IPS-NIHi7 (cell line): ENCODE measurements around the gene KLHL33.

Experiments
- DNase-seq: peaks from one replicate; pipeline ENCODE4 v3.0.0; 2012; ENCODE audit warnings: mixed read lengths; ENCODE audit errors: extremely low spot score

KLHL33 gene

DNA sequence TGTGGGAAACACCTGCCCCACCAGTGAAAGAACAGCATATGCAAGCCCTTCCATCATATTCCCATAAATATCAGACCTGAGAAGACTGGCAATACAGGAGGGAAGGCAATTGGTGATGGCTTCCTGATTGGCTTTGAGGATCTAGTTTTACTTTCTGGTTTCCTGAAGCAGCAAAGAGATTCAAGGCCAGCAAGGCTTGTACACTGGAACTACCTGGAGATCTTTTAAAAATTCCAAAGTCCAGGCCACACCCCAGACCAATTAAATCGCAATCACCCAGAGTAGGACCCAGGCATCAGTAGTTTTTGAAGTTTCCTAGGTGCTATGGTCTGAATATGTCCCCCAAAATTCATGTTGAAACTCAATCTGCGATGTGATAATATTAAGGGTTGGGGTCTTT lies 19.7 kb downstream of the KLHL33 start:
- no peak for DNase-seq

DNA sequence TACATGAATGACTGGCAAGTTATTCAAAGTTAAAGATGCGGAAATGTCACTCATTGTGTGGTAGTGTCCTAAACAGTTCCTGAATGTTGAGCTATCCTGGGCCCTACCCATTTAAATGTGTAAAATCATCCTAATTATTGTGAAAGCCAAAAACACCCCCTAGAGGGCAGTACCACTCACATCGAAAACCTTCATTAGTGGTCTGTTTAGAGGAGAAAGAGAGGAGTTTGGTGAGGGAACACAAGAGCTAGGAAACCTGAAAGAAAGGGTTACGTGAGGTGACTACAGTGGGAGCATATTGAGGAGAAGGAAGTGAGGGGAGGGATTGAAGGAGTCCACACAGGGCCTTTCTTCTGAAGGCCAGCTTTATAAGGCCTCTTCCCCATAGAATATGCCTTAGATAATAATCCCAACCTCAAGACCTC lies 20.2 kb downstream of the KLHL33 start:
- peak; percentile 57 for DNase-seq

DNA sequence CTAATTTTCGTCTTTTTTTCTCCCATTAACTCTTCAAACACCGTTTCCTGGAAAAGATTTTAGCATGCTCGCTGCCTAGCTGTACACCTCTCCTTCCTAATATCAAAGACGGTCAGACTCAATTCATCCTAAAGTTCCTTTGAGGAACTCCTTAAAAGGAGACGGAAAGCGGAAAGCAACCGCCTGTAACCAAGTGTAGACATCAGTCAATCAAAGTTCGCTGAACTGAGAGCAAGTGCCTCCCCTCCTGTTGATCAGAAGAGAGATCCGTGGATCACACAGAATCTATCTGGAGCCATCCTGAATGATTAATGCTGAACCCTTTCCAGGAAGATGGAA lies 22.3 kb downstream of the KLHL33 start:
- DNase-seq, result no peak

DNA sequence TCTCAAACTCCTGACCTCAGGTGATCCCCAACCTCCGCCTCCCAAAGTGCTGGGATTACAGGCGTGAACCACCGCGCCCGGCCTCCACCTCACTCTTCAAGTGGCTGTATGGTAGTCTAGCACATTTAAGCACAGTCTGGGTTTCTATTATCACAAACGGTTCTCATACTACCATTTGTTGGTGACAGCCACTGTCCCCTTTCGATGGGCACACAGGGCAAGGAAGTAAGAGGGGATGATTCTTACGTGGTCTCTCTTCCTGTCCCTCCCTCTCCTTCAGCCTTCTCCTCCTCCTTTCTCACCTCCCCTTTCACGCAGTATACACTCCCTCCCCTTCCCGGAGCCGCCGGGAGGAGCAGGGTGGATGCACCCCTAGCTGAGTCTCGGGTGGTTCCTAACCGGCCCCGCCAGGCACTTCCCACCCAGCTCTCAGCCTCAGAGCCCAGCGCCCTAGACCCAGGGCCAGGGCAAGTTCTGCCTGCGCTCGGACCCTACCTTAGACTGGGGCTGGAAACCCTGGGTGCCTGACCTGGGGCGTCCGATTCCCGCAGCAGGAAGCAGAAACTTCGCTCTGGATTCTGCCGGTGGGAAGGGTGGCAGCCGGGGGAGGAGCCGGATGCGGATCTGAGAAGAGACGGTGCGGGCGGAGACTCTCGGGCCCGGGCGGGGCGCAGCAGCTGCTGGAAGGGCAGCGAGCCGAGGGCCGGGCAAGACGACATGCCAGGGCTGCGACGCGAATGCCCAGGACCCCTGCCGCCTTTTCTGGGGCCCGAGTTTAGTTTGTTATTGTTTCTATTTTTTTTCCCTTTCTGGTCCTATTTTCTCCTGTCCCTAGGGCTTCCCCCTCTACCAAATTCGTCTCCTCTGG lies 22.9 kb downstream of the KLHL33 start, which contains the start of gene TEP1:
TSS of gene TEP1 (minus strand) at position 626 of the 868 bp plus-strand sequence. CDS start 5,062 bp downstream, outside the sequence.
- peak; percentile 86 for DNase-seq

DNA sequence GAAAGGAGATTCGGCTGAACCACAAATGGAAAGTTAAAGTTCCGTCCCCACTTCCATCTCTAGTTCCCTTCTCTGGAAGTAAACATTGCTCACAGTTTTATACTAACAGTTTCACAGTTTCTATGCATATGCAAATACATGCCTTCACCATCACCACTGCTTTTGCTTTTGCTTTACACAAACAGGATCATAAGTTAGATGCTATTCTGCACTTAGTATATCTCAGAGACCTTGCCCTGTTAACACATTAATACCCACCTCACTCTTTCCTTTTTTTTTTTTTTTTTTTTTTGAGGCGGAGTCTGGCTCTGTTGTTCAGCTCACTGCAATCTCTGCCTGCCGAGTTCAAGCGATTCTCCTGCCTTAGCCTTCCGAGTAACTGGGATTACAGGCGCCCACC lies 23.6 kb downstream of the KLHL33 start:
- DNase-seq, result no peak

DNA sequence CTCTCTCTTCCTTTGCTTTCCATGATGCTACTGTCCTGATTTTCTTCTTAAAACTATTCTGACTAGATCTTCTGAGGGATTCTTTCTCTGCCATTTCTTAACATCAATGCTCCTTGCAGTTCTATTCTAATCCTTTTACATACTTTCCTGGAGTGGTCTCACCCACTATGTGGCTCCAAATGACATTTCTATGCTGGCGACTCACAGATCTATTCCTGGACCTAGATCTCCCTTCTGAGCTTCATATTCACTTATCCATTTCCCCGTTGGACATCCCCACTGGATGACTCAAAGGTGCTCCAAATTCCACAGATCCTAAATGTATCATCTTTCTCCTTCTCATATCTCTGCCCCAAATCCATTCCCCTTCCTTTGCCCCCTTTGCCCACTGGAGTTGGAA lies 26.7 kb downstream of the KLHL33 start:
- no peak for DNase-seq

DNA sequence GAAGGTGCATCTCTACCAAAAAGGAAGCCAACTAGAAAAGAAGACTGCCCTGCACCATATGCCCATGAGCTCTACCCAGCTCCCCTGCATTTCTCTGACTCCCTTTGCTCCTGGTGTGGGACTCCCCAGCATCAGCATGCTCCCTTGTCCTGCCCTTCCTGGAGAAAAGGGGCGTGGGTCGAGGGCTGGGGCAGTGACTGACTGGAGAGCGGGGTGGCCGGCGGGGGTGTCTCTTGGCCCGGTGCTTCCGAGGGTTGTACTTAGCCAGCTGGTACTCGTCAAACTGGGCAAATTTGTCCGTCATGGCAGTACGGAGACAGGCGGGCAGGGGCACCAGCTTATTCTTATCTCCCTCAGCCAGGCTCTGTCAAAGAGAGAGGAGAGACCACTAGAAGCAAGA lies 32.4 kb downstream of the KLHL33 start:
- DNase-seq, result no peak

DNA sequence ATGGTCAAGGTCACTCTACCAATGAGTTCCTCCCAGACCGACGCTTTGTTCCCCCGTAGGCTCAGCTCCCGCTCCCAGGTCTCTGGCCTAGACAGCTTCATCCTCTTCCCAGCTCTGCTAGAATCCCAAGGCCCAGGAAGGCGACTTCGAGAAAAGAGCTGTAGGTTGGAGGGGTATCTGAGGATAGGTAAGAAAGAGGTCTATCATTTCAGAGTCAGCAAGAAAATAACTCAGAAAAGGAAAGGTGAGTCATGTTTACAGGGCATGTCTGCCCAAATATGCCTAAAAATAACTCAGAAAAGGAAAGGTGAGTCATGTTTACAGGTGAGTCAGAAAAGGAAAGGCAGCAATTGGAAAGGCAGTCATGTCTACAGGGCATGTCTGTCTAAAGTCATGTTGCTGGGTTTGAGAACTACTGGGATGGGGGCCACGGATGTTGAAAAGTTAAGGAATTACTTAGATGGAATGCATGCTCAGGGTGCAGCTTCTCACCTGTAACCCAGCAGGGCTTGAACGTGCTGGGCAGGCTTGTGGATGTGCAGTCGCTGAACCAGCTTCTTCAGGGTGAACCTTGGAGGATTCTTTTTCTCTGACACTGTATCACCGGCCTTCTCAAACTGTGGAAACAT lies 34.9 kb downstream of the KLHL33 start:
- DNase-seq, result no peak

DNA sequence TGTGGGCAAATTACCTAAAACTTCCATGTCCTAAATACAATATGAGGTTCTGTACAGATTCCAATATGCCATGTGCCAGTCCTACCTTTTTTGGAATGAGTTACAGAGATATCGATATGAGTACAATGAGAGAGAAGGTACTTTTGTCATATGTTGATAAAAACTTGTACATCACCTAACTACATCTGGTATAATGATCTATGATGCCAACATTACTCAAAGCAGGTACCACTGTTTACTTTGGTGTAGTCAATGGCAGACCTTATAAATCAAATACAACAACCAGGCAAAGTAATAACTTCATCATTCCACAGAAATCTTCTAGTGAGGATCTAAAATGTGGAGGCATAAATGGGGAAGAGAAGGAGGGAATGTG lies 35.4 kb downstream of the KLHL33 start:
- no peak for DNase-seq

DNA sequence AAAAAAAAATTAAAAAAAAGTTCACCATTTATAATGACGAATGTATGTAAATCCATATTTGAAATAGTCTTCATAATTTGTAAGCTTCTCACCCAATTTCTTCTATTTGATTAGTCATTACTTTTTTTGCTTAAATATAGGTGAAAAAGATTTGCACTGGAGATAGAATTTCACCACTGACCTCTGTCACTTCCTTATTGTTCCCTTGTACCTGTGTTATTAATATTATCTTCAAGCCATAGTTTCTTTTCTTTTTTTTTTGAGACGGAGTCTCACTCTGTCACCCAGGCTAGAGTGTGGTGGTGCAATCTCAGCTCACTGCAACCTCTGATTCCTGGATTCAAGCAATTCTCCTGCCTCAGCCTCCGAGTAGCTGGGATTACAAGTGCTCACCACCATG lies 38.5 kb downstream of the KLHL33 start:
- DNase-seq, result no peak

DNA sequence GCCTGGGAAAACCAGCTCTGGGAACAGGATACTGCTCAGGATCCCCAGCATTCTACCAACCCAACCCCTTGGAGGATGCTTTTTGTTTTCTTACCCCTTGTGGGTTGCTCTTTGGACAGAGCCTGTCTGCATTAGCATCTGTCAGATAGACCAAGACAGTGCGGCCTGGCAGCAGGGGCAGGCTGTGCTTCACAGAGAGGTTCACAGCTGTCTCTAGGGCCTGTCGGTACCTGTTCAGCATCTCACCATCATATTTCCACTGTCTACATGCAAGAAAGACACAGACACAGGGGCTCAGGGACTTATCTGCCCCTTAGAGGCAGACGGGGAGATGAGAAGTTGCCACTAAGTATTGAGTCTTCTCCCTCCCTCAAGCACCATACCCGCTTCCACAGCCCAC lies 44.5 kb downstream of the KLHL33 start:
- DNase-seq, result no peak

DNA sequence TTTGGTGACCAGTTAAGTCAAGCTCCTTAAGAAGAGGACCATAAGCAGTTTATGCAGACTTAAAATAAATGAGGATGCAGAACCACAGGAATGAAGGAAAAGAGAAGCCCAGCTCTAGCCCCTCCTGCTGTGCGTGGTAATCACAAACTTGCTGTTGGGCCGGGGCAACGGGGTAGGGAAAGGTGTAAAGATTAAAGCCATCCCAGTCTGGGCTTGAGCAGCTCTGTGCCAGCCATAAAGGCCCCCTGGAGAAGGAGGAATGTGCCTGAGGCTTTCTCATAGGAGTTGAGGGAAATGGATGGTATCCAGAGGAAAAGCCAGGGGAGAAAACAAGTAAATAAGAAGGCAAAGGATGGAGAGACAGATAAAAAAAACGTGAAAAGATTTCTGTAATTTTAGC lies 47.8 kb downstream of the KLHL33 start:
- peak; percentile 74 for DNase-seq

DNA sequence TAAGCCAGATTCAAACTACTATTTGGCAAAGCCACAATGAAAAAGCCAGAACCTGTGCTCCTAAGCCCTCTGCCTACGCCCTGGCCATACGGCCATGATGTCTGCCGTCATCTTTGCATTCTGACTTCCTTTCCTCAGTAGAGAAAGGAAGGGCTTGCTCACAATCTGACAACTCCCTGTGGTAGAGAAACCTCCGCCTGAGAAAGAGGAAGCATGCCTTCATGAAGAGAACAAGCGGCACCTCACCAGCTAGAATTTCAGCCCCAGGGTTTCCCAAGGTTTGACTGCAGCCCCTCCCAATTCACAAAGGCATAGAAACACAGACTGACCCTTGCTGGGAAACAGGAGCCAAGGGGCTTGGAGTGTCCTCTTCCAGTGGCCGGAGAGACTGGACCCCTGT lies 48.4 kb downstream of the KLHL33 start:
- peak; percentile 23 for DNase-seq

DNA sequence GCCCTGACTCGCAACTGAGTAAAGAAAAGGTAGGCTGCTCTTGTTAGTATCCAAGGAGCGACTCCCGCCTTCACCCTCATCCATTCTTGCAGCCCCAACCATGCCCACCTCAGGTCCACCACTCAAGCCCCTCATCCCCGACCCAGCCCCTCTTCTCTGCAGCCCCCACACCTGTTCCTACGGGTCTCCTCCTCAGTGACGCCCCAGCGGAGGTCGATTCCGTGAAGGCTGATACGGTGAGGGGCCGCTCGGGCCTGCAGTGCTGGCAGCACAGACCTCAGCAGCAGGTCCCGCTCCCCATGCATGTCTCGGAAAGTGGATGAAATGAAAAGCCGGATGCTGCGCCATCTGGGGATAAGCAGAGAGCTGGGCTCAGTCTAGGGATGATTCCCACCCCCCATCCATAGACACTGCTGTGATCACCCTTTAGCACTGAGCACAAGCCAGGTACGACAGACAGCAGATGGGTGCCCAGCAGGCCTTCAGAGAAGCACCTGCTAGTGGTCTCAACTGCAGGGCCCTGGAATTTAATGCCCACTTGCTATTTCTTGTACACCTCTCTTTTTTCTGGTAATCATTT lies 49.6 kb downstream of the KLHL33 start:
- DNase-seq, result no peak

DNA sequence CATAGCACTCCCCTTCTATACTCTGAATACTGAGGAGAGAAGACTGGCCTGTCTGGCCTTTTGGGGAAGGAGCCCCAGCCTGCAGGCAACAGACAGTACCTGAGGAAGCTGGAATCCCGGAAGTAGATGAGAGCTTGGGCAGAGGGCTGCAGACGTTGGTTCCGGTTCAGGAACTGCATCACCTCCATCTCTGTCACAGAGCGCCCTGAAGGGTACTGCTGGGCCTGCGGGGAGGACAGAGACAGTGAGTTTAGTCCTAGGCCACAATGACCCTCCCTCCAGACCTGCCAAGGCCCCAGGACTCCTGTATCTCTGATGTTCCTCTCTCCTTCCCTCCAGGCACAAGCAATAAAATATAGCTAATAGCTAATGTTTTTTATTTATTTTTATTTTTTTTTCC lies 51.1 kb downstream of the KLHL33 start:
- DNase-seq, result no peak

DNA sequence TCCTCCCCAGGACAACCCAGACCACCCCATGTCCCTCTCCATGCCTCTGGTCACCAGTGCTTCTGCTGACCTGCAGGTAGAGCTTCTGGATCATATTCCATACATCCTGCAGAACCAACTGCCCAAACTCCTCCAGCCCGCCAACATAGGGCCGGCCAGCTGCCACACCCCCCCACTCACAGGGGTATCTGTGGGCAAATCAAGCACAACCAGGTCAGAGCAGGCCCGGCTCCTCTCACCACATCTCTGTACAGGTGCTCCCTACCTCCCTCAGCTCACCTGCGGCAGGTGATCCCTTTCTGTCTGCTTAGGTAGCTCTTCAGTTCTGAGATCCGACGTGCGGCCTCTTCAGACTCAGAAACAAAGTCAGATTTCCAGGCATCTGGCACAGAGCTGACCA lies 51.6 kb downstream of the KLHL33 start:
- DNase-seq, result no peak

DNA sequence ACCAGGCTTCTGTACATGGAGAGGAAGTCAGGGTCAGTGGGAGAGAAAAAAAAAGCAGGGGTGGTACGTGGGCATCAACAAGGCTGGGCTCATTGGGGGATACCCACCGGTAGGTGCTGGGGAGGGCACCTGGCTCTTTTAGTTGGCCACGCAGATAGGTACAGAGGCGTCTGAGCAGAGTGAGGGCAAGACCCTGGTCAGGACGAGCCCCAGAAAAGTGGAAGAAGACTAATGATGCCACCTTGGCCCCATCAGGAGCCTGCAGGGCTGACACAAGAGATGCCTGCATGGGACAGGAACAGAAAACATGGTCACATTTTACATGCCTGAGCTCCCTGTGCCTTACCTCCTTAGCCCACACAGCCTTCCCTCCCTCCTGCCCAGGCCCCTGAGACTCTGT lies 52.3 kb downstream of the KLHL33 start:
- no peak for DNase-seq

DNA sequence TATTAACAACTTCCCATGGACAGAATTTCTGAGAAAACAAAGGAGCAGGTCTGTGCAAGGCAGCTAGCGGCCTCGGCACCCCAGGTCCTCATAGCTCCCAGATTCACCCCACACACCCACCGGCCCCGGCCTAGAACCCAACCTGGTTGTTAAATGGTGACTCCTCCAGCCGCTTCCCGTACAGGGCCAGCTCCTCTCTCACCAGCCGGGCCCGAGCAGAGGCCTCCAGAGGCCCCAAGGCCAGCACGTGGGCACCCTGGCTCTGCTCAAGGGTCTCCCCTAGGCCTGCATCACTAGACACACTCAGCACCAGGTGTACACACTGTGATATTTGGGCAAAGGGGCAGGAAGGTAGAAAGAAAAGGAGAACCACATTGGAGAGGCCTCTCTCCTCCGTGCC lies 52.9 kb downstream of the KLHL33 start:
- no peak for DNase-seq

DNA sequence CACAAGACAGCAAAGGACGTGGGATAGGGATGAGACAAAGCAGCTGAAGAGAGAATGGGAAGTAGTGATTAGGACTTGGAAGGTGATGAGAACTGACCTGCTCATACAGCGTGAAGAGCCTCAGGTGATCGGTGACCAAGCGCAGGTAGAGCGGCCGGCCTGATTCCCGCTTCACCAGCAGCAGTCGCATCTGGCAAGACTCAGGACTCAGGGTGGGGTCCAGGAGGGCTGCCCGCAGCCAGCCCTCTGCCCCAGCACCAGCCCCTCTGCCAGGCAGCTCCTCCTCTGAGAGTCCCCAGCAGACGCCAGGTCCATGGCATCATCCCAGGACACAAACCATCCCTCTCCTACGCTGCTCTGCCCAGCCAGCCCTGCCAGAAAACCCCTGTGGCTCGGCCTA lies 53.4 kb downstream of the KLHL33 start:
- DNase-seq, result no peak

DNA sequence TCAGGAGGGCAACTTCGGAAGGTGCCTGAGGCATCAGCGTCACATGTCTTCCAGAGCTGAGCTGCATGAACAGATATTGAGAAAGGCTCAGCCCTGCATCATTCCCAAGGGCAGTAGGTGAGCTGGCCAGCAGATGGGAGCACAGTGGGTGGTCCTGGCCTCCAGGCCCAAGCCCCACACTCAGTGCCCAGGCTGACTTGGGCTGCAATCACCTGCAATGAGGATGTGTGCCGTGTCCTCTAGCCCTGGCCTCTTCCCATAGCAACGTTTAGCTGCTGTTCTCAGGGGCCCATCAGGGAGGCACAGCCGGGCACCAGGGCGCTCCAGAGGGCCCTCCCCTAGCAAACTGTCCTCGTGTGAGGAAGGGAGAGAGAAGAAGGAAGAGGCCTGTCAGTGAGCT lies 54.6 kb downstream of the KLHL33 start:
- DNase-seq, result no peak

DNA sequence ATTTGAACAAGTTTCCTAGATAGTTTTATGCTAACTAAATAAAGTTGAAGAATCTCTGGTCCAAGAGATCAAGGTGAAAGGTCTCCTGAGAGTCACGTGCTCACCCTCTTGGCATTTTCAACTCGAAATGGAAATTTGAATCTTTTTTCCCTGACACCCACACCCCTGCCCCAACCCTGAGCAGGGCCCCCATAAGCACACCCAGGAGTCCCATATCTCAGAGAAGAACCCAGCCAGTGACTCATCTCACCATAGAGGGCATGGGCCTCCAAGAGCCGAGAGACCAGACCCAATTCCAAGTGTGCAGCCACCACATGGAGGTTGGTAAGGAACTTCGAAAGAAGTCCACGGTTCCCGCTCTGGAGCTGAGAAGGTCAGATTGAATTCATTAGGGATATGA lies 55.3 kb downstream of the KLHL33 start:
- no peak for DNase-seq

DNA sequence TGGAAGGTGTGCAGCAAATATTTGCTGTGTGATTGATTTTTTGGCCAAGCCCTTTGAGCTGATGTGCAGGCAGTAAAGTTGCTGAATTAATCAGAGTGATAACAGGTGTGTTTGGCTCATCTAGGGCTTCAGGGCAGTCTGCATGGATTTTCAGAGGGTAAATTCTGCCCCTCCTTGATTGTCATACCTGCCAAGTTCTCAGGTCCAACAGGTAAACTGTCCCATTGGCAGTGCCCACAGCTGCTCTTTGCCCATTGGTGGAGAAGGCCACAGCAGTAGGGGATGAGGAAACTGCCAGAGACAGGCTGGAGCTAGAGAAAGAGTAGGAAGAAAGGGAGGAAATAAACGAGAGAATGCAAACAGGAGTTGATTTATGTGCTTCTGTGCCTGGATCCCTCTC lies 56.2 kb downstream of the KLHL33 start:
- DNase-seq, result no peak

DNA sequence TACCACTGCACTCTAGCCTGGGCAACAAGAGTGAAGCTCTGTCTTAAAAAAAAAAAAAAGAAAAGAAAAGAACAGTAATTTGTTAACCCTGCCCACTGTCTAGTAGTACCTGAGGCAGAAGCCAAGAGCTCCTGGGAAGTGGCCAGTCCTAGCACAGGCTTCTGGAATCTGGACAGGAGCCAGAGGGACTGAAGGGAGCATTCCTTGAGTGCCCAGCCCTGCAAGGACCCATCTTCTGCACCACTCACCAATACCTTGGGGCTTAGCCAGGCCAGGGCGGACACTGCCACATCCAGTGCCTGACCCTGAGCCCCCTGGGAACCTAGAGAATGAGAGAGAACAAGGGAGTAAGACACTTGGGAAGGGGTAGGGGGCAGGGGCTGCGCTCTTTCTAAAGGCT lies 58.8 kb downstream of the KLHL33 start:
- DNase-seq, result no peak
